GM19463 (cell line): ENCODE data around the gene PTPRO.
A peak's percentile ranks its signal among the peaks of the same experiment; 100 is the strongest.

Experiments
- ATAC-seq: cut with Tn5 transposase; IDR thresholded peaks from one replicate; pipeline ENCODE4 v1.9.1; 2021; ENCODE audit warnings: mild to moderate bottlenecking, moderate library complexity; ENCODE audit not compliant: unreplicated experiment

The PTPRO gene

DNA sequence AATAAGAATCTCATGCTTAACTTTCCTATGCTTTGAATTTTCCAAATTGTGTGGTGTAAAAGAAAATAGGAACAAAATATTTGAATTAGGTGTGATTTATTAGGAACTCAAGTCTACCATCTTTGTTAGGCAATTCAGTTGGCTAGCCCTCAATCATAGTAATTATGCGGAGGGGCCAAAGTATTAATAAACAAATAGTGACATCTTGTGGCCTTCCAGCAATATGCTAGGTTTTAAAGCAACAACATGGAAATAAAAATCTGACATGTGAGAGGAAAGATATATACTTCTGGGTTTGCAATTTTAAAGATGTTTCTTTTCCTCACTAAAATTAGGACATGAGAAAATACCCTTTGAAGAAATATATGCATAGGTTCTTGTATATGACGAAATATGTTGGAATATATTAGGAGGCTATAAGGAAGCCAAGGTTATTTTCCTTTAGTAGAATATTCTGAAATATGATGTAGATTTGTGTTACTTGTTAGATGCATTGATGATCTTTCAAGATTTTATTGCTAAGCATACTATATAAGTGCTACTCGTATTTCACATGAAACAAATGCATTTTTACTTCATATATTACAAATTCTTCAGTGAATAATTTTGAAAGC lies 200.4 kb downstream of the PTPRO start:
- no peak for ATAC-seq

DNA sequence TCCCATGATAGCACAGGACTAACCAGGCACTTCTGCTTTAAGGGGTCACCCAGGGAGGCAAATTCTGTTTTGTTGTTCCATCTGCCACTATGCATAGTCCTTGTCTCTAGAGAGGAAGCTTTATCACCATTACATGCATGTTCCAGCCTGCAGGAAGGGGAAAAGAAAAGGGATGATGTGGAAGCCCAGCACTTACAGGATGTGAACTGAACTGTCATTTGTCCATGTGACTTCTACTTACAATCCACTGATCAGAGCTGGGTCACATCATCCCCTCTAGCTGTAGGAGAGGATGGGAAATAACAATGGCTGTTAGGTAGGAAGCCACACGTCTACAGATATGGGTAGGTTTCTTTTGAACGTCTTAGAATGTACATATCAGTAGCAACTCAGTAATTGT lies 203.1 kb downstream of the PTPRO start:
- no peak for ATAC-seq

DNA sequence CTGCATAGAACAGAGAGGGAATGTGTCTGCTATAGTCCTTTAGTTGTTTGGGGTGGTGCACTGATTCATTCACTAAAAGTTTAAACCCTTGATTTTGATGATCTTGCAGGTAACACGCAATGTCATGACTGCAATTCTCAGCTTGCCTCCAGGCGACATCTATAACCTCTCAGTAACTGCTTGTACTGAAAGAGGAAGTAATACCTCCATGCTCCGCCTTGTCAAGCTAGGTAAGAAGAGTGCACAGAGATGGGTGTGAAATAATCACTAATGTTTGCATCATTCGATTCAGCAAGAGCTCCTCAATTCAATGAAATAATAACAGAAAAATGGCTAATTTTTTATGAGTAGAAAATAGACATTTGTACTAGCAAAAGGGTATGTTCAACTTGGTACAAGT lies 203.7 kb downstream of the PTPRO start:
- peak; percentile 97 for ATAC-seq

DNA sequence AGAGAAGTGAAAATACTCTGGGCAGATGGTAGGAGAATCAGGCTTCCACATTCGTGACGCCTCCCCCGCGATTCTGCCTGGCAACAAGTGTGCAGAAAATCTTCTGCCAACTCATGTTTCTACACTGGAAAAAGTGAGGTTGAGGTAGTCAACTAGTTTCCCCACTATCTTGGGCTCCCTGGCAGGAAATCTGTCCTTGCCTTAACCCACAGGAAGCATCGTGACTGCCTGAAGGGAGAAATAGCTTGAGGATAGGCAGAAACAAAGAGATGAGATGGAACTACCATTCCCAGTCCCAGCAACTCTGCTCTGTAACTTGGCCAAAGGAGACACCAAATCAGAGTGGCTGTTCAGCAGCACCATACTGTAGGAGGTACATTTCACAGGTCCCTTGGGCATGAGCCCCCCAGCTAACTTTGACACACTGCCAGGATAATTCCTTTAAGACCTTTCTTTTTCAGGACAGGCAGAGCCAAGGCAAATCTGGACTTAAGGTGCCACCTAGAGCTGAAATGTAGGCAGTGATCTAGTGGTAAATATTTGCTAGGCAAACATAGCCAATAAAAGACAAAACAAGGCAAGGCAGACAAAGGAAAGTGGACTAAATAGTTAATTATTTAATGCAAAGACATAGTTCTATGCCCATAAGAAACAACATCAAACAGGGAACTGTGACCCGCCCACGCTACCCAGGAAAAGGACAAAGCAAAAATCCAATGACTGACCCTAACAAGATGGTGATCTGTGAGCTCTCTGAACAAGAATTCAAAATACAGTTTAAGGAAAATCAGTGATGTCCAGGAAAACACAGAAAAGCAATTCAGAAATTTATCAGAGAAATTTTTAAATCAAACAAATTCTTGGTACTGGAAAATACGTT lies 205.1 kb downstream of the PTPRO start:
- no peak for ATAC-seq

DNA sequence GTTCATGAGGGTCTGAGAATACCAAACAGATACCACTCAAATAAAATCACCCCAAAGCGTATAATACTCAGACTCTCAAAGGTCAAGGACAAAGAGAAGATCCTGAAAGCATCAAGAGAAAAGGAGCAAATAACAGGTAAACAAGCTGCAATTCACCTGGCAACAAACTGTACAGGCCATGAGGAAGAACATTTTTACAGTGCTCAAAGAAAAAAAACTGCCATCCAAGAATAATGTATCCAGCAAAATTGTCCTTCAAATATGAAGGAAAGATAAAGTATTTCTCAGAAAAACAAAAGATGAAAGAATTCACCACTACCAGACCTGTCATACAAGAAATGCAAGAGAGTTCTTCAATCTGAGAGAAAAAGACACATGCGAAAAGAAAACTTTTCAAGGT lies 206.4 kb downstream of the PTPRO start:
- no peak for ATAC-seq

DNA sequence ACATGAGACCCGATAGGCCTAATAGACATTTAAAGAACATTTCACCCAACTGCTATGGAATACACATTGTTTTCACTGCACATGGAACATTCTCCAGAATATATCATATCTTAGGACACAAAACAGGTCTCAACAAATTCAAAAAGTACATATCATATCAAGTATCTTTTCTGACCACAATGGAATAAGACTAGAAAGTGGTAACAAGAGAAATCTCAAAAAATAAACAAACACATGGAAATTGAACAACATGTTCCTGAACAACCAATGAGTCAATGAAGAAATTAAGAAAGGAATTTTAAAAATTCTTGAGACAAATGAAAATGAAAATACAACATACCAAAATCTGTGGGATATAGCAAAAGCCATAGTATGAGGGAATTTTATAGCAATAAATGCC lies 208.1 kb downstream of the PTPRO start:
- no peak for ATAC-seq

DNA sequence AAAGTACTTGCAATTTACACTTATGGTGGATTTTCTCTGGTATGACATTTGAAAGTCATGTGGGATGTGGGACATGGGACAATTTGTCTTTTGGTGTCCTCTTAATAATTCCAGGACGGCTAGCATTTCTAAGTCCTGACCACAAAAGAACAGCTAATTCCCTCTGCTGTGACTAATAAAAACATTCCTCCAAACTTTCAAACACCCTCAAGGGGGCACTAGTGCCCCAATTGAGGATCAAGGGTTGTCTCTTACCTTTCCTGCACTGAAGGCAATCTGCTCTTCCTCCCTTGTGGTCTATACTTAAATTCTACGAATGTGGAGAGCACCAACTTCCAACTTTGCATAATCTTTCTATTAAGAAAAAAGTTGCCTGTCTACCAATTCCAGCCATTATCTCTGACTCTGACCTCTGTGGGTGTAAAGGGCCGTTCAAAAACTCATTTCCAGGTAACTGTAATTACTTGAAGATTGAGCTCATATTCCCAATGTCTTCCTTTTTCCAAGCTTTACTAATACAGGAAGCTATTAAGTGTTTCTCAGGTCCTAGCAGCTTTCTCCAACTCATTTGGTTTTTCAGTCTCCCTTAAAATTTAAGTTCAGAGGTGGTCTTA lies 210.2 kb downstream of the PTPRO start:
- peak; percentile 62 for ATAC-seq

DNA sequence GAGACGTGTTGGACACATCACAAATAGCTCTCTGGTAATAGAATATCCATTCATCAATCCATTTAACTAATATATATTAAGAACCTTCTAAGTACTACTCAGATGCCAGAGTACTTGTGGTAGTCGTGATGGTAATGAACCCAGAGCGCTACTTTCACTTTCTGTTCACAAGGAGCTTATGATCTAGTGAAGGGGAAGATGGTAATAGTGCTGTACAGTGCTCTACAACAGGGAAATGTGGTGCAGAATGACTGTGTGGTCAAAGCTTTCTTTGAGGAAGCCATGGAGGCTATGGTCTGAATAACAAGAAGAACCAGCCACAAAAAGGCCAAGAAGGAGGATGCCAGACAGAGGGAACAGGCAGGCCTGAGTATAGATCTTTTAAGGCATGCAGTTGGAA lies 212.0 kb downstream of the PTPRO start:
- ATAC-seq, result peak; percentile 88

DNA sequence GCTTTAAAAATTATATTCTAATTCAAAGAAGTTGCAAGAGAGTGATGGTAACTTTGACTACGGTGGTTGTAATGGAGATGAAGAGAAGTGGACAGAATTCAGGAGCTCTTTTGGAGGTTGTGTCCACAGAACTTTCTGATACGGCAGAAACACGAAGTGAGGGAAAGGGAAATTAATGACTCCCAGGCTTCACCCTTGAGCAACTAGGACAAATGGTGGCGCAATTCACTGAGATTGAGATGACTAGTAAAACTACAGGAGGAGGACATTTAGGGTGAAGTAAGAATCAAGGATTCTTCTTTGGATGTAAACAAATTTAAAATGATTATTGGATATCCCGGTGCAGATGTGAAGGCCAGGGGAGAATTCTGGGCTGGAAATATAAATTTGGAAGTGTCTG lies 212.6 kb downstream of the PTPRO start:
- ATAC-seq, result no peak

DNA sequence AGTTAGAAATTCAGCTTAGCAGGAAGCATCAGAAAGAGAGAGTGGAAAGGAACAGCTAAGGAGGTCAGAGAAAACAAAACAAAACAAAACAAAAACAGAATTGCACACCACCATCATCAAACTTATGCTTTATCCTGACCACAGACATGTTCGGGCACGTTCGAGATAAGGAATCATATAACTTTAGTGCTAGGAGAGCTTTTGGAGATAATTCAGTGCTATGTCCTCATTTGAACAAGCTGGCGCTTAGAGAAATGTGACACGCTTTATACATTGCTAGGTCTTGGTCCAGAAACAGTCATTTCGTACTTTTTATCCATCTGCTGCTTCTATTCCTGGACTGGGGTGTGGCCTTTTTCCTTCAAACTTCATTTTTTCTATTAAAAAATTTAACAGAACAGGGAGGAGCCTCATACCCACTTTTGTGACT lies 213.1 kb downstream of the PTPRO start:
- no peak for ATAC-seq

DNA sequence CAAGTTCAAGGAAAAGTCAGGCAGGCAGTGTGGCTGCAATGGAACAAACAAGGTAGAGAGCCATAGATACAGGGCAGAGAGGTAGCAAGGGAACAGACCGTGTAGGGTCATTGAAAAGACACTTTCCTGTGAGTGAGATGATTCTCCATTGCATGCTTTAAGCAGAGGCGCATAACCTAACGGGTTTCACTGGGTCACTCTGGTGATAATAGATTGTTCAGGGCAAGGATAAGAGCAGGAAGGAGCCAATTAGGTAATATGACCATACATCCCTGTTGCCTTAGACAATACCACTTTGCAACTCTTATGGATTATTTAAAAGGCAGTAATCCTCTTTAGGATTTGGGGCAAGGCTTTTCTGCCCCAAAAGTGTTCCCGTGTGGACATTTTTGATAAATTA lies 214.1 kb downstream of the PTPRO start:
- ATAC-seq, result no peak

DNA sequence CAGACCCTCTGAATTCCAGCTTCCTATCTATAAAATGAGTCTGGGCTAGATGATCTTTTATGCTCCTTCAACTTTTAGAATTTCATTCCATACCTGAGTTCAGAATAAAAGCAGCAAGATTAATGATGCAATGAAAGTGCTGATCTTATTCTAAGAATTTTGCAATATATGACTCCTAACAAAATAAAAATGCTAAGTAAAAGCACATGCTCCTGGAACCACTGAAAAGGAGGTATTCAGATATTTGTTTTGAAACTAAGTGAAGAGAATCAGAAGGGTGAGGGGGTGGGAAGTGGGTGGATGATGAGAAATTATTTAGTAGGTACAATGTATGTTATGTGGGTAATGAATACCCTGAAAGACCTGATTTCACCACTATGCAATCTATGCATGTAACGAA lies 216.6 kb downstream of the PTPRO start:
- no peak for ATAC-seq

DNA sequence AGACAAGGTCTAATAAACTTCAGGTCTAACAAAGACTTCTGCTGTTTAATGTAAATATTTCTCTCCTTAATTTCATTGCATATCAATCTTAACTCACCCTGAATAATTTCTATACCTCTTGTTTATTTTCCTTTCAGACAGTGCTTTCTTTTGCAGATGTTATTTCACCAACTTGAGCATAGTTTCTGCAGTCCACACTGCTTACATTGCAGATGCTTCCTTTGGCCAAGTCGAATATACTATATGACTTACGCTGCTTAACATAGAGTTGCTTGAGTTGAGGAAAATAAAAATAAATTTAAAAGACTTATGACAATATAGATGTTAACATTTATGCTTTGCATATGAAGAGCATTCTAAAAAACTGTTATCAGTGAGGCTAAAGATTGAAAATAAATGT lies 217.7 kb downstream of the PTPRO start:
- ATAC-seq, result no peak

DNA sequence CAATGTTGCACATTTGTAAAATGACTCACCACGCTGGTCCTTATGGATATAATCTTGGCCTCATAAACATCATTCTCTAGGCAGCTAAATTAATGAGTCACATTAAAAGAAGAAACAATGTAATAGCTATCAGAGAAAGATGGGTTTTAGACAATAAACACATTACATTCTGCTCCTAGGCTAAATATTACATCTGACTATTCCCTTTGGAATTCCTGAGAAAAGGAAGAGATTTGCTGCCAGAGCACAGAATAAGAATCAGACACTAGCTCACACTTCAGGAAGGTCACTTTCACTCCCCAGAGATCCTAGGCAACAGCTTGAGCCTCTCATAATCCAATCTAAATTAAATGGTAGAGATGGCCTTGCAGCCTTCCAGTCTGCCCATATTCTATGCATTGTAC lies 218.2 kb downstream of the PTPRO start:
- ATAC-seq, result no peak

DNA sequence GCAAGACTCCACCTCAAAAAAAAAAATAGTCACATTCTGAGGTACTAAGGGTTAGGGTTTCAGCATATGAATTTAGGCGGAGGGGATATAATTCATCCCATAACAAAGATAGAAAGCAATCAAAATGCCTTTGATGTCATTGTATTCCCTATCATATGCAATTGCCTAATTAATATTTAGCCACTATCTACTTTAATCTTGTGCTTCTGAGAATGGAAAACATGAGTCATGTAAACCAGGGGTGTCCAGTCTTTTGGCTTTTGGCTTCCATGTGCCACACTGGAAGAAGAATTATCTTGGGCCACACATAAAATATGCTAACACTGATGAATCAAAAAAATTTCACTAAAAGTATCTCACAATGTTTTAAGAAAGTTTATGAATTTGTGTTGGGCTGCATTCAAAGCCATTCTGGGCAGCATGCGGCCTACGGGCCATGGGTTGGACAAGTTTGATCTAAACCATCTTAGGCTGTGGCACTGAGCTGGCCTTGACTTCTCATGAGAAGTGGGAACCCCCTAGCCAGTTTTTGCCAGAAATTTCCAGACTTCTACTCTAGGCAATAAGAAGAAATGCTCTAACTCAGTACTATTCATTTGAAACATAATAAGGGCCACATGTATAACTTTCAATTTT lies 219.8 kb downstream of the PTPRO start:
- ATAC-seq, result no peak

DNA sequence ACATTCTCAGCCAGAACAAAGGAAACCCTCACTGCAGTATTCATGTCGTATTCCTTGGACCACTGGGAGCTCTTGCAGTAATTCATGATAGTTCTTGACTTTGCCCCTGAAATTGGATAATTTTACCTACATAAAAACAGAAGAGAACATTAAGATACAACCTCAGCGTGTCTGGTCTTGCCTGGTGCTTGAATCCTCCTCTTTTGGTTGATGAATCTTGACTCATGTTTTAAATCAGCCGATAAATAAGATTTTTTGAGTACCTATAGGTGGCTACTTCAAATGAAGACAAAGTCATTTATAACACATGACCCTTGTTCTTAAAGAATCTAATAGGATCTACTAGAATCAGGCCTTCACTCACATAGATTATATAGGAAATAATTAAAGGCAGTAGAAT lies 221.0 kb downstream of the PTPRO start:
- ATAC-seq, result no peak

DNA sequence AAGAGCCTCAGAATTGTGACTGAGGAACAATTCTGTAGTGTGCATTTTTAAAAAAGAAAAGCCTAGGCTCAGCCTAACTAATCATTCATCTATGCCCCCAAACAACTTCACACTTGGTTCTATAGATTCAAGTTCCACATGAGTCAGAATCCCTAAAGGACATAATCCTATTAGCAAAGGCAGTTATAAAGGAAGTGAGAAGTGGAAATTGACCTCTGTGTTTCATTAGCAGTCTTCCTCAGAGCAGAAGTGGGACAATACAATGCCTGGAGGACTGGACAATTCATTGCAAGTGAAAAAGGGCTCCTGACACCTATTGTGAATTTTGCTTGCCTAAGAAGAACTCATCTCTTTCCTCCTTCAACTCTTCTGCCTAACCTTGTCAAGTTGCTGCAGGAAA lies 222.3 kb downstream of the PTPRO start:
- ATAC-seq, result no peak

DNA sequence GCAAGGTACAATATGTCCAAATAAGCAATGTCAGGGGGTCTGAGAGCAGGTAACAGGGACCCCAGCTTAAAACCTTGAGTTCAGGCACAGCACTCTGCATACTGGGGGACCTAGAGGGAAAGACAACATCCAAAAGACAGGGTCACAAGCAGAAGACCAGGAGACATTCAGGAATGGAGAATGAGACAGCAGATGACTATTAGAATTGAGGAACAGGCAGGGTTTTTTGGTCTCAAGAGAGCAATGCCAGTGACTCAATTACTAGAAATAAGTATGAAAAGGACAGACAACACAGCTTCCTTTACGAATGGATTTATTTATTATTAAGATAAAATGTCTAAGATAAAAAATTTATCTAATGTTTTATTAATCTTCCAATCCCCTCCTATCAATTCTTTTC lies 223.0 kb downstream of the PTPRO start:
- ATAC-seq, result no peak

DNA sequence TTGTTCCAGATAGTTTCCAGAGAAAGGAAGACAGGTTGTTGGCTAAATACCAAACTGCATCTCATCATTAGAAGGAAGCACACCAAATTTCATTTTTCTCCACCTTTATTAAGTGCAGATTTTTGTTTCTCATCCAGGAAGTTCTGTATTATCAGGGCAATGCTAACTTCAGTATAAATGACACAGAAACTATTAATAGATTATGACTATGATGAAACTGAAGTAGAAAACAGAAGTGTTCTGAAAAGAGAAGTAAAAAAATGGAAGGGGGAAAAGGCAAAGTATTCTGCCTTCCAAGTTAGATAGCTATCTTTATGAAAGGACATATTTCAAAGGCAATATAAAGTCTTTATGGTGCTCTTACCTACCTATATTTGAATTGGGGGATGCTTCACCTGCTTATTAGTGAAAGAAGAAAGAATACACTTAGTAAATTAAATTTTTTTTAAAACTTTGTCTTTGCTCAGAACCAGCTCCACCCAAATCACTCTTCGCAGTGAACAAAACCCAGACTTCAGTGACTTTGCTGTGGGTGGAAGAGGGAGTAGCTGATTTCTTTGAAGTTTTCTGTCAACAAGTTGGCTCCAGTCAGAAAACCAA lies 223.9 kb downstream of the PTPRO start:
- ATAC-seq, result peak; percentile 61

DNA sequence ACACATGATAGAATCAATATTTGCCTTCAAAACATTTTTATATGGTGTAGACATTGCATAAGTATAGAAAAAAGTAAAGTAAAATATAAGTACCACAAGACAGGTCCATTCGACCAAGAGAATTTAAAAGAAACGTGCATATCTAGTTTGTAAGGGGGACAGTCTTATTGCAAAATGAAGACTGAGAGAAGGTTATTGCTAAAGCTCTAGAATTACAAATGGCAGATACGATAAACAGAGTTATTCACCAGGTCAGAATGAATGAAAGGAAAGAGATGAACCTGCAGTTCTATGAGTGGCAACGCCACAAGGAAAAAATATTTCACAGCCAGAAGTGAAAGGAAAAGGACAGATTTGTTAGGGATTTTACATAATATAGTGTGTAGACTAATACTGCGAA lies 224.8 kb downstream of the PTPRO start:
- ATAC-seq, result no peak

DNA sequence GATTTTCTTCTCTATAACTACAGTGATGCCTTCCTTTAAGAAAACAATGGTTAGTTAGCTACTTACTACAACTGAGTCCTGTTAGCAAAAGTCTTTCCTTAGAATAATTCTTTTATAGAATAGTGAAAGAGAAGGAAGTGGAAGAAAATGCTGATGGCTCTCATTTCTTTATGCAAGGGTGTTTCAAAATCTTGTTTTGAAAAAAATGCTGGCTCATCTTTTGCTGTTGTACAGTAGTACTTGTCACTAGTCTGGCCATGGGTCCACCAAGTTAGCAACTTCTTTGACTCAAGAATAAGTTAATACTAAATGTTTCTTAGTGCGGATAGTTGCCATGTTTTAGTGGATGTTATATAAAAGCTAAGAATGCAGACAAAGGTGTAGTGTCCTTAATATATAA lies 225.4 kb downstream of the PTPRO start:
- no peak for ATAC-seq
